ENCODE results near the gene POPDC2. TPM values are rescaled to one million over a fixed set of nuclear protein-coding genes. Genes with fewer than 3 reads are reported as not detected.

POPDC2 gene
- total RNA-seq, 1 donor from 2014 or later = 2.1 TPM

DNA sequence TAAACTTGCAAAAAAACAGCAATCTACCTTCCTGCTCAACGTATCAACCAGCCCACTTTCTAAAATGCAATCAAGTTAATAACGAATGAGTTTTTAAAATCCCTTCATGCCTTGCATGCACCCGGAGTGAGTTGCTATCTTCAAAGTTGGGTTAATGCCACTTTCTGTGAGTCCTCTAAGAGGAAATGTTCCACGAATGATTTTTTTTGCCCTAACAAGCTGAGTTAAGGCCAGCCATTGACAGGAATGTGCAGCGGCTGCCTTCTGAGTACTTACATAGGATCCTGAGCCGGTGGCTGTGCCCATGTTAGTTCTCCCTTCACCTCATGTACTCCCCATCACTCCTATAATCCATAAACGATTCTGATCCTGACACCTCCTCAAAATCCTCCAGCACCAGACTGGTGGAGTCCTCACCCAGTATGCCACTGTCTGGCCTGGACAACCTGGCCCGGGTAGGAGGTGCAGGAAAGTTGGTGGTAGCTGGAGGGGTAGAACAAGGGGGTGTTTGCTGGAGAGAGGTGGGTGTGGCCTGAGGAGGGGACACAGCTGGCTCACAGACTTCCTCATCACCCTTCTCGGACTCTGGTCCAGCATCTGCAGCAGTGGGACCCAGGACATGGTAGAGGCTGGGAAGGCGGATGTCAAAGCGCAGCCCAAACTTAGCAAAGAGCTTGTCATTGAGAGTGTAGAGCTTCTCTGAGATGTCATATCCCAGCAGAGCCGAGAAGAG, 12.4 kb downstream of the POPDC2 start:
- H3K36me3 Mint-ChIP-seq (ENCODE audit: low read depth, unreplicated experiment) = peaks cover 3% of the 10 kb centered on the region
- H3K9me3 Mint-ChIP-seq (ENCODE audit: unreplicated experiment) = no peaks in the 10 kb centered on the region
- no peak overlapping the region for H2AFZ ChIP-seq (ENCODE audit: low read depth, low read length)
- peak; percentile 81 for DNase-seq (ENCODE audit: low read depth)
- no peaks in the 10 kb centered on the region for H3K9me3 ChIP-seq (ENCODE audit: insufficient read depth, low read depth, low read length)
- H3K4me3 ChIP-seq (ENCODE audit: insufficient read depth, low read depth, low read length) = no peak overlapping the region
- H3K27me3 ChIP-seq (ENCODE audit: insufficient read depth, low read length) = no peaks in the 10 kb centered on the region
- FAIRE-seq = no peak
- peaks cover 6% of the 10 kb centered on the region for H3K4me1 ChIP-seq (ENCODE audit: insufficient read depth, low read length)
- H3K4me3 Mint-ChIP-seq (ENCODE audit: unreplicated experiment) = no peak overlapping the region
- TF ChIP-seq, protein P1, sequence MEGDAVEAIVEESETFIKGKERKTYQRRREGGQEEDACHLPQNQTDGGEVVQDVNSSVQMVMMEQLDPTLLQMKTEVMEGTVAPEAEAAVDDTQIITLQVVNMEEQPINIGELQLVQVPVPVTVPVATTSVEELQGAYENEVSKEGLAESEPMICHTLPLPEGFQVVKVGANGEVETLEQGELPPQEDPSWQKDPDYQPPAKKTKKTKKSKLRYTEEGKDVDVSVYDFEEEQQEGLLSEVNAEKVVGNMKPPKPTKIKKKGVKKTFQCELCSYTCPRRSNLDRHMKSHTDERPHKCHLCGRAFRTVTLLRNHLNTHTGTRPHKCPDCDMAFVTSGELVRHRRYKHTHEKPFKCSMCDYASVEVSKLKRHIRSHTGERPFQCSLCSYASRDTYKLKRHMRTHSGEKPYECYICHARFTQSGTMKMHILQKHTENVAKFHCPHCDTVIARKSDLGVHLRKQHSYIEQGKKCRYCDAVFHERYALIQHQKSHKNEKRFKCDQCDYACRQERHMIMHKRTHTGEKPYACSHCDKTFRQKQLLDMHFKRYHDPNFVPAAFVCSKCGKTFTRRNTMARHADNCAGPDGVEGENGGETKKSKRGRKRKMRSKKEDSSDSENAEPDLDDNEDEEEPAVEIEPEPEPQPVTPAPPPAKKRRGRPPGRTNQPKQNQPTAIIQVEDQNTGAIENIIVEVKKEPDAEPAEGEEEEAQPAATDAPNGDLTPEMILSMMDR (IDR thresholded peaks at IDR 0.05; ENCODE audit: insufficient read depth, low read depth, low read length) = no peak
- no peak for TF ChIP-seq EZH2 (IDR thresholded peaks at IDR 0.05; ENCODE audit: insufficient read depth, low read length)
- H3K4me1 Mint-ChIP-seq (ENCODE audit: low read depth, unreplicated experiment) = peaks cover 10% of the 10 kb centered on the region
- no peak overlapping the region for H3K4me2 ChIP-seq (ENCODE audit: low read length)
- no peak overlapping the region for H3K9ac ChIP-seq (ENCODE audit: low read length)
- no peaks in the 10 kb centered on the region for H3K36me3 ChIP-seq (ENCODE audit: insufficient read depth, low read length)
- H3K27me3 Mint-ChIP-seq (ENCODE audit: low read depth, unreplicated experiment) = peaks cover 10% of the 10 kb centered on the region
- H3K27ac Mint-ChIP-seq (ENCODE audit: unreplicated experiment) = no peak overlapping the region
- no peaks in the 10 kb centered on the region for H4K20me1 ChIP-seq (ENCODE audit: insufficient read depth, low read length)
- no peaks in the 10 kb centered on the region for H3K79me2 ChIP-seq (ENCODE audit: insufficient read depth, low read length)
- no peak overlapping the region for H3K27ac ChIP-seq (ENCODE audit: low read depth, low read length)

DNA sequence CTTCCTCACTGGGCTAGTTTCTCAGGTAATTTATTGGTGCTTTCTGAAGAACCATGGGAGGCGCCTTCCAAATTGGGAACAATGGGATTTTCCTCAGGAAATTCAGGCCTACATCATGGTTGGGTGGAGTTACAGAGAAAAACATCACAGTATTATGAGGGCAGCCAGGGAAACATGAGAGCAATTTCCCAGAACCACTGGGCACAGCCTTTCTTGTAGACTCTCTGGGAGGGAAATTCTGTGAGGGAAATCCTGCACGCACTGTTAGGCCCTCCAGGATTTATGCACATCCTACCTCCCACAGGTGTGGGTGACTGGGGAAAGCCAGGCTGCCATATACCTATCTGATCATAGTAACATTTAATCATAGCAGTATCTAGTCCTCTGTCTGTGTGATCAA, 13.2 kb downstream of the POPDC2 start:
- Histone ChIP-seq H3K9ac (ENCODE audit: low read length) (no peak overlapping the region), H3K27me3 (ENCODE audit: insufficient read depth, low read length) (no peaks in the 10 kb centered on the region), H3K4me2 (ENCODE audit: low read length) (no peak overlapping the region), H4K20me1 (ENCODE audit: insufficient read depth, low read length) (no peaks in the 10 kb centered on the region), H3K36me3 (ENCODE audit: insufficient read depth, low read length) (no peaks in the 10 kb centered on the region), H3K79me2 (ENCODE audit: insufficient read depth, low read length) (no peaks in the 10 kb centered on the region), H3K4me3 (ENCODE audit: insufficient read depth, low read depth, low read length) (no peak overlapping the region), H3K4me1 (ENCODE audit: insufficient read depth, low read length) (peaks cover 9% of the 10 kb centered on the region), H3K9me3 (ENCODE audit: insufficient read depth, low read depth, low read length) (no peaks in the 10 kb centered on the region), H2AFZ (ENCODE audit: low read depth, low read length) (no peak overlapping the region), H3K27ac (ENCODE audit: low read depth, low read length) (no peak overlapping the region)
- H3K9me3 Mint-ChIP-seq (ENCODE audit: unreplicated experiment) = no peaks in the 10 kb centered on the region
- H3K36me3 Mint-ChIP-seq (ENCODE audit: low read depth, unreplicated experiment) = peaks cover 3% of the 10 kb centered on the region
- TF ChIP-seq, protein P1 (IDR thresholded peaks at IDR 0.05; ENCODE audit: insufficient read depth, low read depth, low read length) = no peak
- no peak for TF ChIP-seq EZH2 (IDR thresholded peaks at IDR 0.05; ENCODE audit: insufficient read depth, low read length)
- peaks cover 10% of the 10 kb centered on the region for H3K27me3 Mint-ChIP-seq (ENCODE audit: low read depth, unreplicated experiment)
- peaks cover 17% of the 10 kb centered on the region for H3K4me1 Mint-ChIP-seq (ENCODE audit: low read depth, unreplicated experiment)
- no peak overlapping the region for H3K4me3 Mint-ChIP-seq (ENCODE audit: unreplicated experiment)
- no peak for DNase-seq (ENCODE audit: low read depth)
- no peak for FAIRE-seq
- no peak overlapping the region for H3K27ac Mint-ChIP-seq (ENCODE audit: unreplicated experiment)

DNA sequence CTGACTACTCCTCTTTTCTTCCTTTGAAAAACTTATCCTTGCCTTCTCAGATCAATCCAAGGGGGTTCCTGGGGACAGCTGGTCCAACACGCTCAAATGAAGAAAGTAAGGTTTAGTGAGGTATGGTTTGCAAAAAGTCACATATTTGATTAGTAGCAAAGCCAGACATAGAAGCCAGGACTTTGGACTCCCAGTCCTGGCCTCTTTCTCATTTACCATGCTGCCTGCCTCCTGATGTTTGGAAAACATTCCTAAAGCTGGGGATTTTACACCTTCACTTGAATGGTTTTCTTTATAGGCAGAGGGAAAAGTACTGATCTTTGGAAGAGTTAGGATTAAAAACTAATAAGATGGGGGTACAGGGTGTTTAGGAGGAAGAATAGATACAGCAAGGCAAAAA, 14.6 kb downstream of the POPDC2 start:
- FAIRE-seq = no peak
- peaks cover 17% of the 10 kb centered on the region for H3K4me1 Mint-ChIP-seq (ENCODE audit: low read depth, unreplicated experiment)
- H2AFZ ChIP-seq (ENCODE audit: low read depth, low read length) = no peak overlapping the region

More for the DNA sequence above, 14.6 kb downstream of the POPDC2 start:
- Histone ChIP-seq H3K4me1 (ENCODE audit: insufficient read depth, low read length) (peaks cover 9% of the 10 kb centered on the region), H3K27me3 (ENCODE audit: insufficient read depth, low read length) (no peaks in the 10 kb centered on the region), H3K27ac (ENCODE audit: low read depth, low read length) (no peak overlapping the region), H3K9me3 (ENCODE audit: insufficient read depth, low read depth, low read length) (no peaks in the 10 kb centered on the region), H3K79me2 (ENCODE audit: insufficient read depth, low read length) (no peaks in the 10 kb centered on the region), H3K36me3 (ENCODE audit: insufficient read depth, low read length) (no peaks in the 10 kb centered on the region), H4K20me1 (ENCODE audit: insufficient read depth, low read length) (no peaks in the 10 kb centered on the region), H3K9ac (ENCODE audit: low read length) (no peak overlapping the region), H3K4me3 (ENCODE audit: insufficient read depth, low read depth, low read length) (no peak overlapping the region), H3K4me2 (ENCODE audit: low read length) (no peak overlapping the region)
- no peak overlapping the region for H3K4me3 Mint-ChIP-seq (ENCODE audit: unreplicated experiment)
- H3K27ac Mint-ChIP-seq (ENCODE audit: unreplicated experiment) = no peak overlapping the region
- H3K36me3 Mint-ChIP-seq (ENCODE audit: low read depth, unreplicated experiment) = peaks cover 3% of the 10 kb centered on the region
- H3K27me3 Mint-ChIP-seq (ENCODE audit: low read depth, unreplicated experiment) = peaks cover 10% of the 10 kb centered on the region
- TF ChIP-seq EZH2 (IDR thresholded peaks at IDR 0.05; ENCODE audit: insufficient read depth, low read length) = no peak
- TF ChIP-seq, protein P1 (IDR thresholded peaks at IDR 0.05; ENCODE audit: insufficient read depth, low read depth, low read length) = no peak
- no peaks in the 10 kb centered on the region for H3K9me3 Mint-ChIP-seq (ENCODE audit: unreplicated experiment)
- DNase-seq (ENCODE audit: low read depth) = no peak

All from astrocyte (in vitro differentiated cells and primary cell).